ENCODE measurements around the gene COX7A1.
A peak's percentile ranks its signal among the peaks of the same experiment; 100 is the strongest.
"Not testable (repeated sequence)": the region's sequence is repeated elsewhere in the genome, so short reads cannot be mapped to it uniquely, and the experiment has no call there.

COX7A1 gene

DNA sequence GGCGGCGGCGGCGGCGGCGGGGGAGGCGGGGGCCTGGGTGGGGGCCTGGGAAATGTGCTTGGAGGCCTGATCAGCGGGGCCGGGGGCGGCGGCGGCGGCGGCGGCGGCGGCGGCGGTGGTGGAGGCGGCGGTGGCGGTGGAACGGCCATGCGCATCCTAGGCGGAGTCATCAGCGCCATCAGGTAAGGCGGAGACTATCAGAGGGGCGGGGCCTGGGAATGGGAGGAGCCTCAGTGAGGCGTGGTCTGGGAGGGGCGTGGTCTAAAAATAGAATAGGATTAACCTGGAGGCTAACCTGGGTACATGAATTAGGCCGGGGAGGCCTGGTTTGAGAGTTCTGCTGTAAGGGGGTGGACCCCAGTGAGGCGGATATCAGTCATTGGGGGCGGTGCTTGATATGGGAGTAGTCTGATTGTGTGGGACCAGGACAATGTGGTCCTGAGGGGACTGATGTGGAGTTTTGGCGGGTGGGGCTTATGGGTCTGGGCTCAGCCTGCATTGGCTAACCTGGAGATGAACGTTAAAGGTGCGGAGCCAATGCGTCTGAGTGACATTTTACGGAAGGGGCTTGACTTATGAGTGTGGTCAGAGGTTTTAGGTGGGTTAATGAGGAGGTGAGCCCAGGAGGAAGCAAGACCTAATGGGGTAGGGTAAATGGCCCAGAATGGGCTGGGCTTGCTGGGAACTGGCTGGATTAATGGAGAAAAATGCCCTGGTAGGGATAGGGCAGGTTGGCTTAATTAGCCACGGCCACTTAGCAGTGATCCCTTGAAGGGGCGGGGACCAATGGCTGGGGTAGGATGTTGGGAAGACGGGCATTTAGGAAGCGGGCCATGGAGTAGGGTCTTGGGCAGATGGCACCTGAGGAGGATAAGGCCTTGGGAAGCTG, 11.0 kb downstream of the COX7A1 start:
- DNase-seq (ENCODE audit: low read depth), result peak; percentile 72

DNA sequence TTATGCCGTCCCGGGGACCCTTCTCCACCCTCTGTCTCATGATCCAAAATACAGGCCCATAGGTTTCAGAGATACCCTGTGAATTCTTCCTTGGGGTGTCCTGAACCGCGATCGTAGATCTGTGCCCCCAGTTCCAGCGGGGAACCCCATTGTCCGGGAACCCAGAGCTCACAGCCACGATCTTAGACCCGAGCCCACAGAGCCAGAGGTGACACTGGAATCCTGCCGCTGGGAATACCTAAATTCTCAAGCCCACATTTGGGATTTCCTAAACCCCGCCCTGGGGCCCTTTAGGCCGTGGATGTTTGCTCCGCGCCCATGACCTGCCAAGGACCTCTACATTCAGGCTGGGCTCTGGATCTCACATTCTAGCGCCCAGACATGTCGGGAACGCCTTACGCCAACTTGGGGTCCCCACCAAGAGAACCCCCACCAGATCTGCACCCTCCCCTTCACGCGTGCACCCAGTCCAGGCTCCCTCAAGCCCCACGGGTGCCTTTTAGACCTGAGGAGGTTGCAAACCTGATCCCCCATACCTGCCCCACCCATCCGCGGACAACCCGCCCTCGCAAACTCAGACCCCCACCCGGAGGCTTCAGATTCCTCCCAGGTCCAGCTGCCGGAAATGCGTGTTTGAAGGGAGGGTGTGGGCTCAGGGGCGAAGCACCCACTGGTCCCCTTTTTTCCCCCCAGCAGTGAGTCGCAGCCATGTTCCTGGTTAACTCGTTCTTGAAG, 11.8 kb downstream of the COX7A1 start:
- DNase-seq (ENCODE audit: low read depth), result peak; percentile 36

- peak; percentile 95 for DNase-seq (ENCODE audit: low read depth)
Measured at GRCh38 chr19:36139473-36140303, 12.6 kb downstream of the COX7A1 start, which contains the start of gene CAPNS1. CAPNS1 (plus strand) TSS chr19:36140066; CDS start chr19:36141012, 946 bp downstream.

DNA sequence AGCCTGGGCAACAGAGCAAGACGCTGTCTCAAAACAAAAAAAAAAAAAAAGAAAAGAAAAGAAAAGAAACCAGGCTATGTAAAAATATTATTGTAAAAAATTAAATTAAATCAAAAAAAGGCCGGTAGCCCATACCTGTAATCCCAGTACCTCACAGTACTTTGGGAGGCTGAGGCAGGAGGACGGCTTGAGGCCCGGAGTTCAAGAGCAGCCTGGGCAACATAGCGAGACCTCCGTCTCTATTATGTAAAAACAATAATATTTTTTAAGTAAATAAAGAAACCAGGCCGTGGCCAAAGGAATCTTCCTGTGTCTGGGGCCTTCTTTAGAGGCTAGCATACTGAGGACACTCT, 13.2 kb downstream of the COX7A1 start:
- DNase-seq (ENCODE audit: low read depth), result no peak

DNA sequence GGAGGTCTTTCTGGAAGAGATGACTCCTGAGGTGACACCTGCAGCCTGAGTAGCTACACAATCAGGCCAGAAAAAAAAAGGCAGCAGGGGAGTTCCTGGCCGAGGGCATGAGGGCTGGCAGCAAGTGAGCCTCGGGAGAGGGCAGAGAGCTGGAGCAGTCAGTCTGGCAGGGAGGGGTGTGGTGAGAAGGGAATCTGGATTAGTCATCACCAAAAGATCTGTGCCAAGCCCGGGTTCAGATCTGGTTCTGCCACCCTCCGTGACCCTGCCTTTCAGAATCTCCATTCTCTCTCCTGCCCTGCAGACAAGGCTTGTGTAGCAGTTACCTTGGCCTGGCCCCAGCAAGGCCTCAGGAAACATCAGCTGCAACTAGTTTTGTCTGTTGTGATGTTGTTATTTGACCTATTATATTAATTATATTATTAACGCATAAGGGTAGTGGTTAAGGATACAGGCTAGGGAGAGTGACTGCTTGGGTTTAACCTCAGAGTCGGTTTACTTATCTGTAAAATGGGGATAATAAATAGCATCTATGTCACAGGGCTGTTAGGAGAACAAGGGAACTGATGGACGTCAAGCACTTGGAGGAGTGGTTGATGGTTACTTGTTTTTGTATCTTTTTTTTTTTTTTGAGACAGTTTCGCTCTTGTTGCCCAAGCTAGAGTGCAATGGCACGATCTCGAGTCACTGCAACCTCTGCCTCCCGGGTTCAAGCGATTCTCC, 15.1 kb downstream of the COX7A1 start:
- peak; percentile 82 for DNase-seq (ENCODE audit: low read depth)

DNA sequence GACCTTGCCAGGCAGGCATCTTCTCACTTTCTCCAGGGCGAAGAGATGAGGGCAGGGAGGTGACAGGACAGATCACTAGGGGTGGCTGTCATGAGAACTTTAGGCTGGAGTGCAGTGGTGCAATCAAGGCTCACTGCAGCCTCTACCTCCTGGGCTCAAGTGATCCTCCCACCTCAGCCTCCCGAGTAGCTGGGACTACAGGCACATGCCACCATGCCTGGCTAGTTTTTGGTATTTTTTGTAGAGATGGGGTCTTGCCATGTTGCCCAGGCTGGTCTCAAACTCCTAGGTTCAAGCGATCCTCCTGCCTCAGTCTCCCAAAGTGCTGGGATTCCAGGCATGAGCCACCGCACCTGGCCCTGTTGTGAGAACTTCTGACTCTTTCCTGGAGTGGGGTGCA, 17.4 kb downstream of the COX7A1 start:
- not testable (repeated sequence) for DNase-seq (ENCODE audit: low read depth)

GRCh38 chr19:36131221-36131620, 21.0 kb downstream of the COX7A1 start:
- DNase-seq (ENCODE audit: low read depth), result not testable (repeated sequence)

DNA sequence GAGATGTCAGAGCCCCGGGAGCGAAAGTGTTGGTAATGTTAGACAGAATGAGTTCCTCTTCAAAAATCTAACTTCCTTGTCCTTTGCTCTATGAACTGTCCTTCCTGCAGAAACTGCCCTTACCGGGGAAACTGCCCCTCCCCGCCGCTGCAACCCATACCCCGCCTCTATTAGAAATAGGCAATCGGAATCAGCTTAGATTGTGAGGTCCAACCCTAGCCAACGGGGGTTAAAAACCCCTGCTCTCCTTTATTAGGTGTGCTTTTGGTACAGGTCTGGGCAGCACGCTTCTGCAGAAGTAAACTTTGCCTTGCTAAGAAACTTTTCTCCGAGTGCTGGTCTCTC, 23.9 kb downstream of the COX7A1 start:
- DNase-seq (ENCODE audit: low read depth), result no peak

DNA sequence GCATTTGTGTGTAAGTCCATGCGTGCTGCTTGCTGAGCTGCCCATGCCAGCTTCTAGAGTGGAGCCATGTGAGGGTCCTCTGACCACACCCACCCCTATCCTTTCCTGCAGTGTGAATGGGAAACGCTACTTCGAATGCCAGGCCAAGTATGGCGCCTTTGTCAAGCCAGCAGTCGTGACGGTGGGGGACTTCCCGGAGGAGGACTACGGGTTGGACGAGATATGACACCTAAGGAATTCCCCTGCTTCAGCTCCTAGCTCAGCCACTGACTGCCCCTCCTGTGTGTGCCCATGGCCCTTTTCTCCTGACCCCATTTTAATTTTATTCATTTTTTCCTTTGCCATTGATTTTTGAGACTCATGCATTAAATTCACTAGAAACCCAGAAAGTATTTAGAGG, 26.7 kb downstream of the COX7A1 start:
- DNase-seq (ENCODE audit: low read depth), result no peak

DNA sequence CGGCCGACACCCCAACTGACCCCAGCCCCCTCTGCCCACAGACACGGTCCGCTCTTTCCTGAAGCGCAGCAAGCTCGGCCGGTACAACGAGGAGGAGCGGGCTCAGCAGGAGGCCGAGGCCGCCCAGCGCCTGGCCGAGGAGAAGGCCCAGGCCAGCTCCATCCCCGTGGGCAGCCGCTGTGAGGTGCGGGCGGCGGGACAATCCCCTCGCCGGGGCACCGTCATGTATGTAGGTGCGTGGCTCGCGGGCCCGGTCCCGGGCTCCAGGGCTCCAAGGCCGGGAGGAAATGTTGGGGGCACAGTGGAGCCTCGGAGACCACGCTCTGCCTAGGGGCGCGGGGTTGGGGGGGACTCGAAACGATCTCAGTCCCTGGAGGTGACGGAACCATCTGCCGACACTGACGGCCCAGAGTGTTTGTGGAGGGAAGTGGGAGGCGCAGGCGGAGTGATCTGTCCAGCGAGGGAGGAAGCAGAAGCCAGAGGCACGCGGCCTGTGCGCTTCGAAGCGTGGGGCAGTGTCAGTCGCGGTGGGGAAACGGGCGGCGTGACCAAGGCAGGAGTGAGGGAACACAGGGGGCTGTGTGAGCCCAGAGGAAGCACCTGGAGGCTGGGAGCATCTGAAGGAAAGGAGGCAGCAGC, 30.6 kb downstream of the COX7A1 start:
- DNase-seq (ENCODE audit: low read depth), result no peak

DNA sequence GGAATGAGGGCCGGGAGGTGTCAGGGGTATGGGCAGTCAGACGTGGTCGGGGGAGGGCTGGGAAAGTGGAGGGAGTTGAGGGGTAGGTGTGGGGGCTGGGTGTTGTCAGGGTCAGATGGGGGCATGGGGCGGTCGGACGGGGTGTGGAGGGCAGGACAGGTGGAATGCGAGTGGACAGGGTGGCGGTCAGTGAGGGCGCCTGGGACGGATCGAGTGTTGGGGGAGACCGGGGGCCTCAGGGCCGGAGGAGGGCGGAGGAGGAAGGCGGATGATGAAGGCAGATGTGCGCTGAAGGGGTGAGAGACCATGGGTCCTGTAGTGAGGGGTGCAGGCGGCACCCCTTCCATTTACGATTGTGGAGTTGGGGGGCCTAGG, 31.3 kb downstream of the COX7A1 start:
- no peak for DNase-seq (ENCODE audit: low read depth)

DNA sequence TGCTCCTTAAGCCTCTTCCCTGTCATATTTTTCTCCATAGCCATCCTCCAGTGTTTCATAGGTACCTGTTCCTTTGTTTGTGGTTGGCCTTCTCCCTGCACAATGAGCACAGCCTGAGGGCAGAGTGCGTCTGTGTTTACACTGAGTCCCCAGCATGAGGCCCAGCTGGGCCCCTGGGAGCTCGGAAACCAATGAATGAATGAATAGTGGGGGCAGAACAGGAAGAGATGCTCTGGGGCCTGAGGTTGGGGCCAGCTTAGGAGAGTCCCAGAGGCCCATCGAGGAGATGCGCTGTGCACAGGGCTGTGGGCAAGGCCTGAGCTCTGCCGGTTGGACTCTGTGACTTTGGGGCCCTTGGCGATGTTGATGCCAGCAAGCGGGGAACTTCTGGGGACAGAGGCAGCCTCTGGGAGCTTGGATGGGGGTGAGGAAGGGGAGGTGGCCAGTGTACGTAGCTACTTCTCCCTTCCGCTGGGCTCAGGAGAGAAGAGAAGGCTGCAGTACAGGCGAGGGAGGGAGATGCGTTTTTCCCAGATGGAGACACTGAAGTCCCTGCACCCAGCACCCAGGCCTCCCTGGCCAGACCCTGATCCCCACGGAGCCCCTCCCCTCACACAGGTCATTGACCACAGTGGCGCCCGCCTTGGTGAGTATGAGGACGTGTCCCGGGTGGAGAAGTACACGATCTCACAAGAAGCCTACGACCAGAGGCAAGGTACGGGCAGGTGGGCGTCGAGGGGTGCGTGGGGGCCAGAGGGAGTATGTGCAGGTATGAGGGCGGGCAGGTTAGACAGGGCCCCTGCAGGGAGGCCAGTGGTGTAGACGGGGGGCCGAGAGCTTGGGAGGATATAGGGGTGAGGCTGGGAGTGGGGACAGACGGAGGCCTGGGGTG, 31.9 kb downstream of the COX7A1 start:
- DNase-seq (ENCODE audit: low read depth), result no peak

DNA sequence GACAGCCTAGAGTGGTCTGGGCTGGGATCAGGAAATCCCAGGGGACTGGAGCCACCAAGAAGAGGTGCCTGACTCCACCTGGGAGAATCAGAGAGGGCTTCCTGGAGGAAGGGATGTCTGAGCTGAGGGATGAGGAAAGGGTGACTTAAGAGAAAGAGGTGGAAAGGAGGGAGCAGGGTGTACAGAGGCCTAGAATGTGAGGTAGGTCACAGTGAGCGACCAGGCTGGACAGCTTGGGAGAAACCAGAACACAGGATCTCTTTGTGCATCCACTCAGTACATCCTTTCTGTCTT, 36.0 kb downstream of the COX7A1 start:
- DNase-seq (ENCODE audit: low read depth), result no peak

- no peak for DNase-seq (ENCODE audit: low read depth)
Measured at GRCh38 chr19:36115453-36116343, 36.5 kb downstream of the COX7A1 start, which contains the start of gene TBCB. TBCB (plus strand) TSS chr19:36115468; CDS start chr19:36115561, 93 bp downstream.

DNA sequence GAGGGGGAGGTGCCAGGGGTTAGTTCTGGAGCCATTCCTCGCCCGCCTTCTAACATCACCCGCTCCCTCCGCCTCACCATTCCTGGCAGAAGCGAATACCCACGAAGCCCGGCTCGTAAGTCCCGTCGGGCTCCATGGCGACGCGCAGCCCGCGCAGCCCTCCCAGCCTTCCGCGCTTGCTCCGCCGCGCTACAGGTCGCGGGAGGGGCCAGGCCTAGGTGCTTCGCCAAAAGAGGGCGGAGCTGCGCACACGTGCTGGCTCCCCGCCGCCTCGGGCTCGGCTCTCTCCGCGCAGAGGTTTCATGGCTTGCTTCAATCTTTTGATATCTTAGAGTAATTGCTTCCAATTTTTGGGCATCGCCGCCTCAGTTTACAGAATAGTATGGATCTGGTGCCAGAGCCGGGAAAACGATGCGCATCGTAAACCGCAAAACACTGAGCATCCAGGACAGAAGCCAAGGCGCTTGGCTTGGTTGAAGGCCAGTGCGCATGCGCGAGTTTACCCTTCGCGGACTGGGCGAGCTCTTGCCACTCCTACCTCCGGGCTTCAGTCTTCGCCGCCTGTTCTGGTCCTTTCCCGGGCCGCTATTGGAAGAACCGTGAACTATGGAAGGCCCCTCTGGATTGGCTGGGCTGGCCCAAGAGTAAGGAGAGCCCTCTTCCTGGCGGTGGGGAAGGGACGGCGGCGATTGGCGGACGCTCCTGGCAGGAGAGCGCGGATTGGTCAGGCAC, 37.4 kb downstream of the COX7A1 start, which contains the start of gene POLR2I:
Gene POLR2I, minus strand, starts transcription at position 155 of the 732 bp plus-strand sequence. Its CDS starts 19 bp downstream, at position 136.
- DNase-seq (ENCODE audit: low read depth), result peak; percentile 100

DNA sequence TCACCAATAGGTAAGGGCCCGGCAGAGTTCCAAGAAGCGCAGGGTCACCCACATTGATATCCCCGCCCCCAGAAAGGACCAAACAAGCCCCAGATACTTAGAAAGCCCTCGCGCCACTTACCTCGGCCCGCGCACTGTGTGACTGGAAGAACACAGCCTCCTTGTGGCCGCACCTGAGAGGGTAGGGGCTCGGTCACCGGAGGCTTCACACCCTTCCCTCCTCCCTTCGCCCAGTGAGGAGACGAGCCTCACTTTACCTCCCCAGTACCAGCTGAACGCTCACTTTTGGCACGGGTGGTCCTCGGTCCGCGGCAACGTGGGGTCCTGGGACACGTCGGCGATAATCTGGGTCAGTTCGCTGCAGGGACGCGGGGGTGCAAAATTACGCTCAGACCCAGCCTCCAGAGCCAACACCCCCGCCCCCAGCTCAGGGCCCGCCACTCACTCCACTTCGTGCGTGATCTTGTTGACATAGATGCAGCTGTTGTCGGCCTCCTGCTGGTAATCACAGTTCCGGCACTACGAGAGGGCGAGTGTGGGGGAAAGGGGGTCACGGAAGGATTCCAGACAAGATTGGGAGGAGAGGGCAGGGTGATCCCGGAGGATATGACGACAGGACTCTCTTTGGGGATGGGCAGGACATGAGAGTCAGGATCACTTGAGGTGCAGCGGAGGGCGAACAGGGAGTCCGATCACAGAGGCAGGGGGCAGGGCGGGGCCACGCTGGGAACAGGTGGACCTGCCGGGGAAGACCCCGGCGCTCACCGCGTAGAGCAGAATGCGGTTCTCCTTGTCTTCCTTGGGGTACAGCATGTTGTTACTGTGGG, 38.1 kb downstream of the COX7A1 start:
- DNase-seq (ENCODE audit: low read depth), result peak; percentile 38

- DNase-seq (ENCODE audit: low read depth), result no peak
Measured at GRCh38 chr19:36113425-36113824, 38.8 kb downstream of the COX7A1 start.

GRCh38 chr19:36112678-36113077, 39.6 kb downstream of the COX7A1 start:
- no peak for DNase-seq (ENCODE audit: low read depth)
